NCI-H748 treated with DMSO at 0.1 percent for 48 hours (cell line): ENCODE measurements around the gene GALNT18.

ENCODE experiments used
- DNase-seq: peaks from one replicate; lab custom pipeline; 2025; lab: John Stamatoyannopoulos, UW

Gene GALNT18

GRCh38 chr11:11525283-11525682 lies 96.5 kb downstream of the GALNT18 start:
- DNase-seq = no peak

- DNase-seq = no peak
Measured at GRCh38 chr11:11524436-11525061, 97.3 kb downstream of the GALNT18 start.

GRCh38 chr11:11522591-11522990 lies 99.2 kb downstream of the GALNT18 start:
- no peak for DNase-seq

- DNase-seq = no peak
Measured at GRCh38 chr11:11521306-11522002, 100.4 kb downstream of the GALNT18 start.

- DNase-seq = no peak
Measured at GRCh38 chr11:11520231-11521015, 101.4 kb downstream of the GALNT18 start.

GRCh38 chr11:11519184-11519583 lies 102.6 kb downstream of the GALNT18 start:
- no peak for DNase-seq

- no peak for DNase-seq
Measured at GRCh38 chr11:11514246-11514645, 107.6 kb downstream of the GALNT18 start.

GRCh38 chr11:11513422-11513821 lies 108.4 kb downstream of the GALNT18 start:
- no peak for DNase-seq

GRCh38 chr11:11512929-11513328 lies 108.9 kb downstream of the GALNT18 start:
- no peak for DNase-seq

GRCh38 chr11:11512502-11512901 lies 109.3 kb downstream of the GALNT18 start:
- DNase-seq = no peak

GRCh38 chr11:11512090-11512489 lies 109.7 kb downstream of the GALNT18 start:
- DNase-seq = no peak

GRCh38 chr11:11510939-11511338 lies 110.9 kb downstream of the GALNT18 start:
- DNase-seq = peak; percentile 81

- DNase-seq = no peak
Measured at GRCh38 chr11:11505692-11506091, 116.1 kb downstream of the GALNT18 start.

GRCh38 chr11:11505190-11505589 lies 116.6 kb downstream of the GALNT18 start:
- no peak for DNase-seq

GRCh38 chr11:11504071-11504470 lies 117.7 kb downstream of the GALNT18 start:
- no peak for DNase-seq

- peak; percentile 44 for DNase-seq
Measured at GRCh38 chr11:11502263-11502861, 119.4 kb downstream of the GALNT18 start.

- no peak for DNase-seq
Measured at GRCh38 chr11:11501546-11502262, 120.1 kb downstream of the GALNT18 start.

GRCh38 chr11:11500744-11501487 lies 120.9 kb downstream of the GALNT18 start:
- DNase-seq = no peak

GRCh38 chr11:11499300-11499699 lies 122.5 kb downstream of the GALNT18 start:
- DNase-seq = no peak

GRCh38 chr11:11498195-11498594 lies 123.6 kb downstream of the GALNT18 start:
- DNase-seq = no peak

GRCh38 chr11:11496879-11497278 lies 124.9 kb downstream of the GALNT18 start:
- DNase-seq = no peak
